ENCODE measurements around the gene B4GALT2.
A peak's percentile ranks its signal among the peaks of the same experiment; 100 is the strongest.

Gene B4GALT2

GRCh38 chr1:43991476-43992231 lies 12.6 kb downstream of the B4GALT2 start, which contains the start of gene CCDC24:
Gene CCDC24 (plus strand): TSS chr1:43991599. CDS start chr1:43991879, 280 bp downstream.
- H3K9me3 Mint-ChIP-seq = no peaks in the 10 kb centered on the region
- peaks cover 0 to 2% of the 10 kb centered on the region in 2 donors for H3K36me3 Mint-ChIP-seq
- H3K4me3 Mint-ChIP-seq = peak within 1 kb of the TSS; percentile 96 to 97
- ATAC-seq (replicated peaks) (peak; percentile 87 to 89), DNase-seq (peak; percentile 80)
- peak within 1 kb of the TSS; percentile 93 for H3K27ac Mint-ChIP-seq
- peaks cover 21 to 34% of the 10 kb centered on the region in 2 donors for H3K4me1 Mint-ChIP-seq
- H3K27me3 Mint-ChIP-seq = no peaks in the 10 kb centered on the region

GRCh38 chr1:43992232-43992995 lies 13.4 kb downstream of the B4GALT2 start:
- DNase-seq (no peak), ATAC-seq (replicated peaks) (no peak)
- Mint-ChIP-seq H3K9me3 (no peaks in the 10 kb centered on the region), H3K36me3 (no peaks in the 10 kb centered on the region), H3K27ac (peak overlapping the region; percentile 93), H3K4me3 (peak overlapping the region; percentile 96 to 97), H3K4me1 (peaks cover 21 to 34% of the 10 kb centered on the region in 2 donors), H3K27me3 (no peaks in the 10 kb centered on the region)

- H3K4me1 Mint-ChIP-seq = peaks cover 21 to 34% of the 10 kb centered on the region in 2 donors
- no peaks in the 10 kb centered on the region for H3K36me3 Mint-ChIP-seq
- no peaks in the 10 kb centered on the region for H3K9me3 Mint-ChIP-seq
- no peak overlapping the region for H3K4me3 Mint-ChIP-seq
- H3K27me3 Mint-ChIP-seq = no peaks in the 10 kb centered on the region
- DNase-seq (no peak), ATAC-seq (replicated peaks) (no peak)
- peak overlapping the region; percentile 7 for H3K27ac Mint-ChIP-seq
Observed at GRCh38 chr1:43993206-43993914, 14.3 kb downstream of the B4GALT2 start.

GRCh38 chr1:43994071-43994470 lies 15.1 kb downstream of the B4GALT2 start:
- Mint-ChIP-seq H3K4me1 (peaks cover 21 to 34% of the 10 kb centered on the region in 2 donors), H3K36me3 (no peaks in the 10 kb centered on the region), H3K27ac (no peak overlapping the region), H3K27me3 (no peaks in the 10 kb centered on the region), H3K9me3 (no peaks in the 10 kb centered on the region), H3K4me3 (no peak overlapping the region)
- no peak for DNase-seq
- ATAC-seq (replicated peaks) = no peak

- no peak for ATAC-seq (replicated peaks)
- no peak for DNase-seq
- Mint-ChIP-seq H3K27ac (no peak overlapping the region), H3K4me3 (no peak overlapping the region), H3K4me1 (peaks cover 21 to 34% of the 10 kb centered on the region in 2 donors), H3K27me3 (no peaks in the 10 kb centered on the region), H3K36me3 (no peaks in the 10 kb centered on the region), H3K9me3 (no peaks in the 10 kb centered on the region)
Observed at GRCh38 chr1:43994794-43995790, 16.1 kb downstream of the B4GALT2 start.

- no peak overlapping the region for H3K4me3 Mint-ChIP-seq
- ATAC-seq (replicated peaks) (no peak), DNase-seq (no peak)
- H3K27ac Mint-ChIP-seq = no peak overlapping the region
- H3K9me3 Mint-ChIP-seq = no peaks in the 10 kb centered on the region
- H3K36me3 Mint-ChIP-seq = no peaks in the 10 kb centered on the region
- peaks cover 21 to 29% of the 10 kb centered on the region in 2 donors for H3K4me1 Mint-ChIP-seq
- H3K27me3 Mint-ChIP-seq = no peaks in the 10 kb centered on the region
Observed at GRCh38 chr1:43995984-43996732, 17.1 kb downstream of the B4GALT2 start.

- no peak for DNase-seq
- H3K36me3 Mint-ChIP-seq = no peaks in the 10 kb centered on the region
- no peak overlapping the region for H3K27ac Mint-ChIP-seq
- ATAC-seq (replicated peaks) = no peak
- no peaks in the 10 kb centered on the region for H3K9me3 Mint-ChIP-seq
- H3K4me3 Mint-ChIP-seq = no peak overlapping the region
- peaks cover 19 to 24% of the 10 kb centered on the region in 2 donors for H3K4me1 Mint-ChIP-seq
- no peaks in the 10 kb centered on the region for H3K27me3 Mint-ChIP-seq
Observed at GRCh38 chr1:43996733-43997115, 17.7 kb downstream of the B4GALT2 start.

GRCh38 chr1:43997295-43997999 lies 18.4 kb downstream of the B4GALT2 start:
- Mint-ChIP-seq H3K27me3 (no peaks in the 10 kb centered on the region), H3K36me3 (no peaks in the 10 kb centered on the region), H3K27ac (peak overlapping the region; percentile 37), H3K4me1 (peaks cover 14 to 16% of the 10 kb centered on the region in 2 donors), H3K9me3 (no peaks in the 10 kb centered on the region), H3K4me3 (no peak overlapping the region)
- ATAC-seq (replicated peaks) = no peak
- no peak for DNase-seq

- Mint-ChIP-seq H3K9me3 (no peaks in the 10 kb centered on the region), H3K4me1 (peaks cover 10 to 11% of the 10 kb centered on the region in 2 donors), H3K4me3 (no peak overlapping the region), H3K36me3 (no peaks in the 10 kb centered on the region), H3K27me3 (no peaks in the 10 kb centered on the region), H3K27ac (no peak overlapping the region)
- ATAC-seq (replicated peaks) = no peak
- no peak for DNase-seq
Observed at GRCh38 chr1:43998000-43998378, 19.0 kb downstream of the B4GALT2 start.

GRCh38 chr1:43999455-43999854 lies 20.4 kb downstream of the B4GALT2 start:
- no peak for DNase-seq
- ATAC-seq (replicated peaks) = no peak
- Mint-ChIP-seq H3K4me3 (no peak overlapping the region), H3K27ac (no peak overlapping the region), H3K27me3 (no peaks in the 10 kb centered on the region), H3K4me1 (peaks cover 0 to 4% of the 10 kb centered on the region in 2 donors), H3K9me3 (no peaks in the 10 kb centered on the region), H3K36me3 (no peaks in the 10 kb centered on the region)

GRCh38 chr1:44000122-44000665 lies 21.2 kb downstream of the B4GALT2 start:
- Mint-ChIP-seq H3K4me3 (no peak overlapping the region), H3K4me1 (no peaks in the 10 kb centered on the region)
- no peak for ATAC-seq (replicated peaks)

GRCh38 chr1:44002165-44002564 lies 23.2 kb downstream of the B4GALT2 start:
- no peak overlapping the region for H3K4me3 Mint-ChIP-seq
- no peaks in the 10 kb centered on the region for H3K36me3 Mint-ChIP-seq
- ATAC-seq (replicated peaks) (no peak), DNase-seq (no peak)
- no peak overlapping the region for H3K27ac Mint-ChIP-seq
- peaks cover 0 to 2% of the 10 kb centered on the region in 2 donors for H3K4me1 Mint-ChIP-seq
- no peaks in the 10 kb centered on the region for H3K27me3 Mint-ChIP-seq
- H3K9me3 Mint-ChIP-seq = no peaks in the 10 kb centered on the region

More at GRCh38 chr1:44000122-44000665, 21.2 kb downstream of the B4GALT2 start:
- Mint-ChIP-seq H3K27ac (no peak overlapping the region), H3K36me3 (no peaks in the 10 kb centered on the region), H3K9me3 (no peaks in the 10 kb centered on the region), H3K27me3 (no peaks in the 10 kb centered on the region)
- no peak for DNase-seq

Measured in stimulated activated naive B cell treated with anti-CD40 and anti-IgM and Interleukin-4, amounts not matched to agents 10 μg/mL and 1 μg/mL and 100 μg/mL, for 72 hours (primary cell).